HG03521 (cell line): ENCODE data around the gene PSME3IP1.
"Not testable (repeated sequence)": the region's sequence is repeated elsewhere in the genome, so short reads cannot be mapped to it uniquely, and the experiment has no call there.

Experiments used
- ATAC-seq: cut with Tn5 transposase; IDR thresholded peaks from one replicate; pipeline ENCODE4 v1.9.1; 2021; ENCODE audit warnings: mild to moderate bottlenecking, moderate library complexity; ENCODE audit not compliant: unreplicated experiment

PSME3IP1 gene

DNA sequence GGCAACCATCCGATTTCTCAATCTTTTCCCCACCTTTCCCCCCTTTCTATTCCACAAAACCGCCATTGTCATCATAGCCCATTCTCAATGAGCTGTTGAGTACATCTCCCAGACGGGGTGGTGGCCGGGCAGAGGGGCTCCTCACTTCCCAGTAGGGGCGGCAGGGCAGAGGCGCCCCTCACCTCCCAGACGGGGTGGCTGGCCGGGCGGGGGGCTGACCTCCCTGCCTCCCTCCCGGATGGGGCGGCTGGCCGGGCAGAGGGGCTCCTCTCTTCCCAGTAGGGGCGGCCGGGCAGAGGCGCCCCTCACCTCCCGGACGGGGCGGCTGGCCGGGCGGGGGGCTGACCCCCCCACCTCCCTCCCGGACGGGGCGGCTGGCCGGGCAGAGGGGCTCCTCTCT lies 14.5 kb upstream of the PSME3IP1 start:
- ATAC-seq = not testable (repeated sequence)

GRCh38 chr16:57196753-57197152 lies 10.9 kb upstream of the PSME3IP1 start:
- ATAC-seq = no peak

- no peak for ATAC-seq
Observed at GRCh38 chr16:57196286-57196685, 10.4 kb upstream of the PSME3IP1 start.

GRCh38 chr16:57194512-57194911 lies 8.7 kb upstream of the PSME3IP1 start:
- ATAC-seq = no peak

DNA sequence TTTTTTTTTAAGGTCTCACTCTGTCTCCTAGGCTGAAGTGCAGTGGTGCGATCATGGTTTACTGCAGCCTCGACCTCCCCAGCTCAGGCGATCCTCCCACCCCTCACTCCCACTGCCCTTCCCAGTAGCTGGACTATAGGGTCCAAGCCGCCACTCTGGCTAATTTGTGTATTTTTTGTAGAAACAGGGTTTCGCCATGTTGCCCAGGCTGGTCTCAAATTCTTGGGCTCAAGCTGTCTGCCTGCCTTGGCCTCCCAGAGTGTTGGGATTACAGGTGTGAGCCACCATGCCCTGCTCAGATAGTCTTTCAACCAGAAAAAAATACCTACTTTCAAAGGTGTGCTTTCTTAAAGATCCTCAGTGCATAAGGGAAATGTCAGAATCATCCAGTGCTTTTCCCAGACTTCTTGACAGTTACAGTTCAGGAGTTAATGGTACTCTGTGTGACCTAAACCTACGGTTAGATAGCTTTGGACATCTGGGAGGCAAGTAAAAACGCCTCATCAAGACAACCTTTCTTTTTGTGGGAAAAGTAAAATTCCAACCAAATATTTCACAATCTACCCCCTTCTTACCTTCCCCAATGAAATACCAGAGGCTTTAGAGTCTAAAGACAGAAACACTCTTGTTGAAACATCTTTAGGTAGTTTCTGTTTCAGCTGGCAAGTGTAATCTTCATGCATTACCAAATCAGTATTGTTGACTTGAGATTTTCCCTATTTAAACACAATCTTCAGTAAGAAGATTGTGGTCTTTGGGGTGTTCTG lies 7.1 kb upstream of the PSME3IP1 start:
- no peak for ATAC-seq

- ATAC-seq = no peak
Observed at GRCh38 chr16:57192146-57192545, 6.3 kb upstream of the PSME3IP1 start.

DNA sequence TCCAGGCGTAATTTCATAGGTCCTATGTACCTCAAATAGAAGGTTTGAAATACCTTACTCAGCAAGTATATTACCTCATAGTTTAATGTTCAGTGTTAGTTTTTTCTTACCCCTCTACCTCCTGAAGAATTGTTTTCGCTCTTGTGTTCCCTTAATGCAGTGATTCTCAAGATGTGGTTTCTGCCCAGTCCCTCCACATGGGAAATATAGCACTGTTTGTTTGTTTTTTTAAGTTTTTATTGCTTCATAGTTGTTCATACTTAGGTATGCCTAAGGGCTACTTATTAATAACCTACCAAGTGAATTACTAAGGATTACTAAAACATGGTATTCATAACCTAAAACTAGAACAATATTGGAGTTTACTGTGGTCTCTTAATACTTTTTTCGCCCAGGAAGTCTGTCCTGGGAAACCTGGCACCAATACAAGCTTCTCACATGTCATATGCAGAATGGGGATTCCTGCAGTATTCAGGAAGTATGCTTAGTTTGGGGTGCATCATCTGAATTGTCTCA lies 5.3 kb upstream of the PSME3IP1 start:
- ATAC-seq = no peak

- ATAC-seq = no peak
Observed at GRCh38 chr16:57190136-57190535, 4.3 kb upstream of the PSME3IP1 start.

- not testable (repeated sequence) for ATAC-seq
Observed at GRCh38 chr16:57189527-57189926, 3.7 kb upstream of the PSME3IP1 start.

GRCh38 chr16:57188711-57189002 lies 2.8 kb upstream of the PSME3IP1 start:
- ATAC-seq = no peak

- ATAC-seq = not testable (repeated sequence)
Observed at GRCh38 chr16:57187902-57188710, 2.3 kb upstream of the PSME3IP1 start.

GRCh38 chr16:57186872-57187854 lies 1.3 kb upstream of the PSME3IP1 start:
- ATAC-seq = no peak

- peak; percentile 18 for ATAC-seq
Observed at GRCh38 chr16:57185446-57185944, 344 bp downstream of the PSME3IP1 start.

DNA sequence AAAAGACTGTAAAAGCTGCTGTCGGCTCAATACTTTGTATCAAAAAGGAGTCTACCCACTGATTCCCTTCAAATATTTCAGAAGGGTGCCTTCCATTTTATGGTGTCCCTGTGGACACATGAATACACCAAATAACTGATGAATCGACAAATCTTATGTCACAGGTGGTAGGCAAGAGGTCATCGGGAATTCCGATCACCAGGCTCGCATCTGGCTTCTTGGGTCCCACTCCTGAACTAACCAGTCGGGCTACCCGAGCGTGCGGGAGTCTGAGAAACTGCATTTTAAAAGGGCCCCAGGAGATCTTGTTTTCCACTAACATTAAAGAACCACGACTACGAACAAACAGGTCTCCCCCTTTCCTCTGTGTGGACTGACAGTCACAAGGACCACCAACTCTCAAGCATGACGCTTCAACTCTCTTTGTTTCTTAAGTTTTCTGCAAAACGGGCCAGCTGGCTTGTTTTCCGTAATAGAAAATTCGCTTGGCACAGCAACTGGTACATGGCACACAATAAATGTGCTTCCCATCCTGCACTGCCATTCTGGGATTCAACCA lies 873 bp downstream of the PSME3IP1 start:
- ATAC-seq = no peak

GRCh38 chr16:57184113-57184512 lies 1.7 kb downstream of the PSME3IP1 start:
- no peak for ATAC-seq

- no peak for ATAC-seq
Observed at GRCh38 chr16:57179215-57179828, 6.5 kb downstream of the PSME3IP1 start.

- no peak for ATAC-seq
Observed at GRCh38 chr16:57178793-57179212, 7.0 kb downstream of the PSME3IP1 start.

- ATAC-seq = no peak
Observed at GRCh38 chr16:57178196-57178595, 7.6 kb downstream of the PSME3IP1 start.

DNA sequence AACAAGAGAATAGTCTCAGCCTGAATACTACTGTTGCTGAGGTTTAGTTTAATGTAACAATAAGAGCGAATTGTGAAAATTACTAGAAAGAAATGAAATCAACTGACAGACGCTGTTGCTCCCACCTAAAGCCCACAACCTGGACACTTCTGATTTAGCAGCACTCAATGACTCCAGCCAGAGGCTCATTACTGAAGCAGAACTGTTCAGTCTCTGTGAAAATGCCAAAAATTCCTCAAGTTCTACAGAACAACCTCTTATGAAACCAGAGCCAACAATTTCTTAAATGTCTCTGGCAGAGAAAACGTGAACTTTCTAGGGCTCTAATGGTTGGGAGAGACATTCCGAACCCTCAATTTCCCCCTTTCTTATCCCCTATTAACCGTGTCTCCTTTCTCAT lies 9.9 kb downstream of the PSME3IP1 start:
- ATAC-seq = no peak

DNA sequence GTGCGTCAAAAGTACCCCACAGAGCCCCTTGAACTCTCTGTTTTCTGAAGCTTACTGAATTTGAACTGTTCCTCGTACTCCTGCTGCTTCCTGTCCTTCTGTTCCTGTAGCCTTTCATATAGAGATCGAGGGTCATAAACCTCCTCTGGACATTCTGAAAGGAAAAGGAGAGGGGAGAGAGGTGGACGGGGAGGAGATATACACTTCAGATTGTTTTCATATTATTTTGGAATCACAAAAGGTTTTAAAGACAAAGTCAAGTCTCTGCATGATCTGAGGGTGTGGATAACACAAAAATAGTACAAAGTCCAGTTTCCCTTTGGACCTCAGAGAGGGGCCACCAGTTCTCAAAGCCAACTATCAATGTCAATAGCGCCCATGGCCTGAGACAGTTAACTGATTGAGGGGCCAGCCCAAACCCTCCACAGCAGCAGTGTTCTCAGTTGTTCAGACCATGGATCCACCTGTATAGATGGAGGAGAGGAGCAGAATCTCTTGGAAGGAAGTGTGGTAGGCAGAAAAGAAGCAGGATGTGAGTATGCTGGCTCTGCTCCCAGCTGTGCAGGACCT lies 13.0 kb downstream of the PSME3IP1 start:
- no peak for ATAC-seq
